ENCODE measurements around the gene DNAJC25.

Gene DNAJC25

GRCh38 chr9:111627260-111627963, 3.7 kb upstream of the DNAJC25 start:
- H3K4me3 ChIP-seq (ENCODE audit: low read depth, low read length), result no peak overlapping the region
- in situ Hi-C loops (cut with HindIII; ENCODE audit: low sequenced_read_pairs), result no loop called here
- TF ChIP-seq CTCF (IDR thresholded peaks at IDR 0.05; ENCODE audit: low read depth, low read length), result no peak
- DNase-seq (ENCODE audit: low read depth, low spot score), result no peak

GRCh38 chr9:111628411-111628810, 2.7 kb upstream of the DNAJC25 start:
- TF ChIP-seq CTCF (IDR thresholded peaks at IDR 0.05; ENCODE audit: low read depth, low read length), result no peak
- no peak overlapping the region for H3K4me3 ChIP-seq (ENCODE audit: low read depth, low read length)
- in situ Hi-C loops (cut with HindIII; ENCODE audit: low sequenced_read_pairs), result no loop called here
- DNase-seq (ENCODE audit: low read depth, low spot score), result no peak

- no peak for DNase-seq (ENCODE audit: low read depth, low spot score)
- no peak for TF ChIP-seq CTCF (IDR thresholded peaks at IDR 0.05; ENCODE audit: low read depth, low read length)
- H3K4me3 ChIP-seq (ENCODE audit: low read depth, low read length), result peak overlapping the region; percentile 82
- in situ Hi-C loops (cut with HindIII; ENCODE audit: low sequenced_read_pairs), result no loop called here
These were observed 761 bp upstream of the DNAJC25 start for GRCh38 chr9:111630182-111630963.

GRCh38 chr9:111630964-111631213, 245 bp upstream of the DNAJC25 start:
- TF ChIP-seq CTCF (IDR thresholded peaks at IDR 0.05; ENCODE audit: low read depth, low read length), result no peak
- in situ Hi-C loops (cut with HindIII; ENCODE audit: low sequenced_read_pairs), result no loop called here
- no peak for DNase-seq (ENCODE audit: low read depth, low spot score)
- H3K4me3 ChIP-seq (ENCODE audit: low read depth, low read length), result peak overlapping the region; percentile 82

GRCh38 chr9:111632060-111632459, 926 bp downstream of the DNAJC25 start:
- no peak for DNase-seq (ENCODE audit: low read depth, low spot score)
- no peak for TF ChIP-seq CTCF (IDR thresholded peaks at IDR 0.05; ENCODE audit: low read depth, low read length)

GRCh38 chr9:111632695-111633388, 1.7 kb downstream of the DNAJC25 start:
- no peak for TF ChIP-seq CTCF (IDR thresholded peaks at IDR 0.05; ENCODE audit: low read depth, low read length)
- no peak for DNase-seq (ENCODE audit: low read depth, low spot score)
- H3K4me3 ChIP-seq (ENCODE audit: low read depth, low read length), result peak overlapping the region; percentile 82
- in situ Hi-C loops (cut with HindIII; ENCODE audit: low sequenced_read_pairs), result no loop called here

More at GRCh38 chr9:111632060-111632459, 926 bp downstream of the DNAJC25 start:
- in situ Hi-C loops (cut with HindIII; ENCODE audit: low sequenced_read_pairs), result no loop called here
- H3K4me3 ChIP-seq (ENCODE audit: low read depth, low read length), result peak overlapping the region; percentile 82

Data from astrocyte of the spinal cord (primary cell).